SH-SY5Y (cell line): ENCODE measurements around the gene WDFY4.

Source experiments
- GATA2 ChIP-seq: IDR thresholded peaks from 2 replicates; pipeline ENCODE4 v1.6.1; 2011; ENCODE audit warnings: mild to moderate bottlenecking, low read depth, low read length
- GATA3 ChIP-seq: IDR thresholded peaks from 2 replicates; pipeline ENCODE4 v1.6.1; 2011; ENCODE audit warnings: low read depth, mild to moderate bottlenecking, low read length, moderate library complexity

The WDFY4 gene

GRCh38 chr10:48957361-48958151 is 272.9 kb downstream of the WDFY4 start:
- TF ChIP-seq GATA3 (no peak), GATA2 (no peak)

- TF ChIP-seq GATA2 (no peak), GATA3 (no peak)
Measured at GRCh38 chr10:48958598-48959190, 274.0 kb downstream of the WDFY4 start.

- no peak for TF ChIP-seq GATA2
- TF ChIP-seq GATA3, result no peak
Measured at GRCh38 chr10:48964038-48964437, 279.4 kb downstream of the WDFY4 start.

GRCh38 chr10:48965460-48965859 is 280.8 kb downstream of the WDFY4 start:
- TF ChIP-seq GATA3, result no peak

DNA sequence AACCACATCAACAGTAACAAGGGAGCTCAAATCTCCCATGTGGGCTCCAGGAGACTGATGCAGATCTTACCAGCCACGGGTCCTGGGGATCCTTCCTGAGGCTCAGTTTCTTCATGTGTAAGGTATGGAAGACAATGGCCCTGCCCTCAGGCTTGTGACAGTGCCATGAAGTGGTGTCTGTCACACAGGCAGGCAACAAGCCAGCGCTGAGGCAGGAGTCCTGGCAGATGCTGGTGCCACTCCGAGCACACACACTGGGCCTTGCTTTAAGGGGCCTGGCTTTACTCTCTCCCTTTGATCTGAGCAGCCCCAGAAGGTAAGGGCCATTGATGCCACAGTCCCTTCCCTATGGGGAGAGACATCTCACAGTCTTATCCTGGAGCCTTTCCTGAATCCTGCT is 283.4 kb downstream of the WDFY4 start:
- TF ChIP-seq GATA3, result no peak
- TF ChIP-seq GATA2, result no peak

DNA sequence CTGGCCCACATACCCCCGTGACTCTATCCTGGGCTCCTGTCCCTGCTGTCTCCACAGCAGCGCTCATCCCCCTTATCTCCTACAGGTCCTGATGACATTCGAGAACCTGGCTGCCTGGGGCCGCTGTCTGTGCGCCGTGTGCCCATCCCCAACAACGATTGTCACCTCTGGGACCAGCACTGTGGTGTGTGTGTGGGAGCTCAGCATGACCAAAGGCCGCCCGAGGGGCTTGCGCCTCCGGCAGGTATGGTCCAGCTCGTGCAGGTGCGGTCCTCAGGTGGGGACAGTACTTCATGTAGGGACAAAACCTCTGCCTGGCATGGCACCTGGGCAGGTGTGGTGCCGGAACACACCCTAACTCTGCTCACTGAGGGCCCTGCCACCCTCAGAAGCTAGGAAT is 285.4 kb downstream of the WDFY4 start:
- TF ChIP-seq GATA2, result no peak
- TF ChIP-seq GATA3, result no peak

GRCh38 chr10:48970654-48971053 is 286.0 kb downstream of the WDFY4 start:
- TF ChIP-seq GATA2 (no peak), GATA3 (no peak)

DNA sequence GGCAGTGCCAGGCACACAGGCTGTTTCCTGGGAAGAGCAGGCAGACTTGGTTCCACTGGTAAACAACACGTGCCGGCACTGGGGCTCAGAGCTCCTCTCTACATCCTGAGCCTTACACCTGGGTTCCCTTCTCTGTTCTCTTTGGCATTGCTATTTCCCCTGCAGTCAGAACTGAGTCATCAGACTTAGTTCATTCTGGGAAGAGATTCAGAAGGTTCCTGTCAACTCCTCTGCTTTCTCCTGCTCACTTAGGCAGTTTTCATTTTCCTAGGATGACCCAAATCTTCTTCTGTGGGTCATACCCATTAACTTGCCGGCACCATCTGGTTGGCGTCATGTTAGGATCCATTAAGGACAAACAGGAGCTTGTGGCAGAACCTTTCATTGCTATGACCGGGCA is 288.4 kb downstream of the WDFY4 start:
- no peak for TF ChIP-seq GATA3
- TF ChIP-seq GATA2, result no peak

GRCh38 chr10:48974510-48975156 is 290.0 kb downstream of the WDFY4 start:
- TF ChIP-seq GATA2, result no peak
- no peak for TF ChIP-seq GATA3

DNA sequence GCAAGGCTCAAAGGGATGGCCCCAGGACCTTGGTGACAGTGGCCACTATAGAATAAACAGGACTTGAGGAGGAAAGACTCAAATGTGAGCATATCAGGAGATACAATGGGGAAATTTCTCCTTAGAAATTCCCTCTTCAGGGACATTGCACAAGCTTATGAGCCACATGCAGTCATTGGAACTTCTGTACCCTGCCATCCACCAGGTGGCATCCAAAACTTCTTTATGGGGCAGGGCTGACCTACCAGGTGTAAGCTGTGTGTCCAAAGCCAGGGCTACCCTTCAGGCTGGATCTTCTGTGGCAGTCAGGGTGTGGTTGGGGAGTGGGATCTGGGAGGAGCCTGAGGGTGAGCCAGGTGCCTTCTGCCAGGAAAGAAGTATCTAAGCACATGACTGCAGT is 291.5 kb downstream of the WDFY4 start:
- TF ChIP-seq GATA3, result no peak
- no peak for TF ChIP-seq GATA2

- TF ChIP-seq GATA3, result no peak
- TF ChIP-seq GATA2, result no peak
Measured at GRCh38 chr10:48978318-48978717, 293.6 kb downstream of the WDFY4 start.

DNA sequence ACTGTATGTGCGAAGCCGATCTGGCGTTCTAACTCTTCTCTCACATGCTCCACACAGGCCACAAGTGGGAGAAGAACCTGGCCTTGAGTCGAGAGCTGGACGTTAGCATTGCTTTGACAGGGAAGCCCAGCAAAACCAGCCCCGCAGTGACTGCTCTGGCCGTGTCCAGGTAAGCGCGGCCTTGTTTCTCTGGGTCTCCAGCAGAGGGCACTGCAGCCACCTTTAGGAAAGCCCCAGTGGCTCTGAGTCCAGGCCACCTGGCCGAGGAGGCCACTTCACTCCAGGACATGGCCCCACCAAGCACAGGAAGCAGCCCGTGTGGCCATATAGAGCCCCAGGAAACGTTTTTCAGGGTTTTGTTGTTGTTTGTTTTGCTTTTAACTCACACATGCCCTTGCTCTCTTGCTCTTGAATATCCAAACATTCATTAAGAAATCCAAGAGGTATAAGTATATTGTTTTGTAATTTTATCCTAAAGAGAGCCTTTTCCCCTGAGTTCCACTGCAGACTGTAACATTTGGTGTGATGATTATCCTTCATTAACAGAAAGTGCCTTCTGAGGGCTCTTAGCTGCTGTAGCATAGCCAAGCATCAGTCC is 296.7 kb downstream of the WDFY4 start:
- no peak for TF ChIP-seq GATA2
- TF ChIP-seq GATA3, result no peak

GRCh38 chr10:48982584-48982983 is 297.9 kb downstream of the WDFY4 start:
- TF ChIP-seq GATA2 (no peak), GATA3 (no peak)

DNA sequence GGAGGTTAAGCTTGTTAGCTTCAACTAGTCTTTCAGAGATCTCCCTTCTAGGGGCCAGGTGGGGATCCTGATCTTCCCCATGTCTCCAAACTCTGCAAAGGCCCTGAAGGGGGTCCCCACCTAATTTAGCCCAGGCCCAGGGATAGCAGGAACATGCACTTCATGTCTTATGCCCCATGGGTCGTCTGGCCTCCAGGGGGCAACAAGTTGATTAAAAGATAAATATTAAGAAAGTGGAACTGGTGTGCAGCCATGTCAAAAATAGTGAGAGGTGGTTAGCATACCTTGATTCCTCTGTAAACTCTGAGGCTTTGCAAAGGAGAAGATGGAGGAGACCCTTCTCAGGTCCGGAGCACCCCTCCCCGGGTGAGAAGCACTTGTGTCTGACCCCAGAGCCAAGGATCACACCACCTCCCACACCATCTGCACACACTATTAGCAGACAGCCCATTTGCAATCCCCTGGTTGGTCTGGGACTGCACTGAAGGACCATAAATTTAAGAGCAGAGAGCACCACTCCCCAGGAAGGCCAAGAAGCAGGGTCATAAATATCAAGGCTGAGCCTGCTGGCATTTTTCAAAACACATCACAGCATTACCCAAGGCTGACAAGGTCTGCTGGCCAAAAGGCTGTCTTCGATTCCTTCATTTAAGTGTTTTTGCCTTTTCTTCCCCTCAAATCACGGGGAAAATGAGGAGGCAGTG is 299.1 kb downstream of the WDFY4 start:
- TF ChIP-seq GATA2 (no peak), GATA3 (no peak)

DNA sequence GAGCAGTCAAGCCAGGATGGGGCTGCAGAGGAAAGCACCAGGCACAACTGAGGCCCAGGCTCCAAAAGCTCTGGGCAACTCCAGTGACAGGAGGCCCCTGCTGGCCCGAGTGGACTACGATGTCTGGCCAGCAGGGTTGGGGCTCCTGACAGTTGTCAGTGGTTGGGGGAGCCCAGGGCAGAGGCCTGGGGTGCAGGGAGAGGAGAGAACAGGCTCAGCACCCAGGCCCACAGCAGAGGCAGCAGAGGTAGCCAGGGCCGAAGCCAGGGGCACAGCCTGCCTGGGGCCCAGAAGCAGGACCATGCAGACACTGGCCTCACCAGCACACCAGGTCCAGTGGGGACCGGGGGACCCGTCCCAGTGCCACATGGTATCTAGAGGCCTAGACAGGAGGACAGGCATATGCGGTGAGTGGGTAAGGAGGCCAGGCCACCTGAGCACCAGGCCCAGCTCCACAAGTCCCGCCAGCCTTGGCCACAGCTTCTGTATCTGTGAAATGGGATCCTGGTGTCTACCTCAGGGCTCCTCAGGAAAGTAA is 301.0 kb downstream of the WDFY4 start:
- no peak for TF ChIP-seq GATA3
- no peak for TF ChIP-seq GATA2
